Ovary (tissue), 3 donors: ENCODE data around the gene PPP1R18.

ENCODE experiments used
- CTCF ChIP-seq, 3 donors: fragments of 450-650 bp in 2 of 3; fragments of 200-600 bp in 1 of 3; IDR thresholded peaks; one replicate each; pipeline versions ENCODE4 v1.5.1 to v1.8.0; 2016 to 2022; ENCODE audit warnings: antibody characterized with exemption in 3 of 3, mild to moderate bottlenecking in 1 of 3
- EP300 ChIP-seq: sonication (generic); formaldehyde crosslinking; IDR thresholded peaks from one replicate; pipeline ENCODE4 v1.6.1; 2017; ENCODE audit warnings: antibody characterized with exemption
- POLR2A ChIP-seq: fragments of 450-650 bp; IDR thresholded peaks from one replicate; pipeline ENCODE4 v1.6.1; 2017; ENCODE audit warnings: antibody characterized with exemption, mild to moderate bottlenecking, moderate library complexity
- donor health status: DM: no; HTN: no; CAD: no.

- TF ChIP-seq POLR2A (no peak), CTCF (IDR thresholded peaks at IDR 0.05) (no peak), EP300 (no peak)
Observed at GRCh38 chr6:30646450-30647241, 39.8 kb downstream of the PPP1R18 start, which contains the start of gene C6orf136.
